GM12872 (cell line): ENCODE measurements around the gene SLC2A13.
A peak's percentile ranks its signal among the peaks of the same experiment; 100 is the strongest.

Source experiments
- CTCF ChIP-seq: IDR thresholded peaks from 3 replicates; pipeline ENCODE4 v1.5.1; 2011; ENCODE audit warnings: low read depth, mild to moderate bottlenecking, low read length, moderate library complexity; ENCODE audit not compliant: insufficient read depth

The SLC2A13 gene

GRCh38 chr12:39971348-39971747, 134.5 kb downstream of the SLC2A13 start:
- no peak for TF ChIP-seq CTCF

- TF ChIP-seq CTCF: no peak
Observed at GRCh38 chr12:39966721-39967120, 139.2 kb downstream of the SLC2A13 start.

- TF ChIP-seq CTCF: no peak
Observed at GRCh38 chr12:39966256-39966655, 139.6 kb downstream of the SLC2A13 start.

GRCh38 chr12:39959467-39959866, 146.4 kb downstream of the SLC2A13 start:
- no peak for TF ChIP-seq CTCF

GRCh38 chr12:39959031-39959430, 146.8 kb downstream of the SLC2A13 start:
- TF ChIP-seq CTCF: no peak

GRCh38 chr12:39958377-39958776, 147.5 kb downstream of the SLC2A13 start:
- TF ChIP-seq CTCF: peak; percentile 23; the same call in 1 of the 3 replicates

GRCh38 chr12:39956725-39957124, 149.2 kb downstream of the SLC2A13 start:
- TF ChIP-seq CTCF: no peak
